HG03520 (cell line): ENCODE data around the gene ANXA1.
A peak's percentile ranks its signal among the peaks of the same experiment; 100 is the strongest.

Source experiments
- ATAC-seq: cut with Tn5 transposase; IDR thresholded peaks from one replicate; pipeline ENCODE4 v1.9.1; 2021; ENCODE audit warnings: mild to moderate bottlenecking, moderate library complexity; ENCODE audit not compliant: unreplicated experiment

Gene ANXA1

GRCh38 chr9:73137914-73138313 lies 13.8 kb upstream of the ANXA1 start:
- no peak for ATAC-seq

- no peak for ATAC-seq
Observed at GRCh38 chr9:73138516-73138915, 13.1 kb upstream of the ANXA1 start.

- no peak for ATAC-seq
Observed at GRCh38 chr9:73141282-73141681, 10.4 kb upstream of the ANXA1 start.

GRCh38 chr9:73143711-73144328 lies 7.8 kb upstream of the ANXA1 start:
- no peak for ATAC-seq

- ATAC-seq = no peak
Observed at GRCh38 chr9:73146111-73146815, 5.4 kb upstream of the ANXA1 start.

GRCh38 chr9:73148447-73148937 lies 3.2 kb upstream of the ANXA1 start:
- no peak for ATAC-seq

- ATAC-seq = peak; percentile 79
Observed at GRCh38 chr9:73149371-73150067, 2.1 kb upstream of the ANXA1 start.

GRCh38 chr9:73152543-73152844 lies 829 bp downstream of the ANXA1 start:
- no peak for ATAC-seq

GRCh38 chr9:73152953-73153352 lies 1.3 kb downstream of the ANXA1 start:
- peak; percentile 58 for ATAC-seq

GRCh38 chr9:73153793-73154227 lies 2.1 kb downstream of the ANXA1 start:
- no peak for ATAC-seq

- ATAC-seq = no peak
Observed at GRCh38 chr9:73154271-73154670, 2.6 kb downstream of the ANXA1 start.

- ATAC-seq = no peak
Observed at GRCh38 chr9:73154722-73155121, 3.1 kb downstream of the ANXA1 start.

- ATAC-seq = no peak
Observed at GRCh38 chr9:73155377-73155776, 3.7 kb downstream of the ANXA1 start.

GRCh38 chr9:73155968-73156864 lies 4.6 kb downstream of the ANXA1 start:
- ATAC-seq = no peak

- ATAC-seq = no peak
Observed at GRCh38 chr9:73156865-73157187, 5.2 kb downstream of the ANXA1 start.

GRCh38 chr9:73157811-73158210 lies 6.1 kb downstream of the ANXA1 start:
- ATAC-seq = no peak

GRCh38 chr9:73158723-73159122 lies 7.1 kb downstream of the ANXA1 start:
- ATAC-seq = no peak

GRCh38 chr9:73160868-73161267 lies 9.2 kb downstream of the ANXA1 start:
- ATAC-seq = no peak

- peak; percentile 65 for ATAC-seq
Observed at GRCh38 chr9:73162987-73163768, 11.5 kb downstream of the ANXA1 start.

GRCh38 chr9:73165911-73166310 lies 14.2 kb downstream of the ANXA1 start:
- no peak for ATAC-seq
